ENCODE data around the gene SHFL. TPM values are rescaled to one million over a fixed set of nuclear protein-coding genes. Genes with fewer than 3 reads are reported as not detected.

Gene SHFL
- total and polyA plus RNA-seq, 2 of the 8 experiments (the other 6 are each of a cell fraction or from before 2014, with no cell fraction given) = 25.3 to 37.1 TPM

DNA sequence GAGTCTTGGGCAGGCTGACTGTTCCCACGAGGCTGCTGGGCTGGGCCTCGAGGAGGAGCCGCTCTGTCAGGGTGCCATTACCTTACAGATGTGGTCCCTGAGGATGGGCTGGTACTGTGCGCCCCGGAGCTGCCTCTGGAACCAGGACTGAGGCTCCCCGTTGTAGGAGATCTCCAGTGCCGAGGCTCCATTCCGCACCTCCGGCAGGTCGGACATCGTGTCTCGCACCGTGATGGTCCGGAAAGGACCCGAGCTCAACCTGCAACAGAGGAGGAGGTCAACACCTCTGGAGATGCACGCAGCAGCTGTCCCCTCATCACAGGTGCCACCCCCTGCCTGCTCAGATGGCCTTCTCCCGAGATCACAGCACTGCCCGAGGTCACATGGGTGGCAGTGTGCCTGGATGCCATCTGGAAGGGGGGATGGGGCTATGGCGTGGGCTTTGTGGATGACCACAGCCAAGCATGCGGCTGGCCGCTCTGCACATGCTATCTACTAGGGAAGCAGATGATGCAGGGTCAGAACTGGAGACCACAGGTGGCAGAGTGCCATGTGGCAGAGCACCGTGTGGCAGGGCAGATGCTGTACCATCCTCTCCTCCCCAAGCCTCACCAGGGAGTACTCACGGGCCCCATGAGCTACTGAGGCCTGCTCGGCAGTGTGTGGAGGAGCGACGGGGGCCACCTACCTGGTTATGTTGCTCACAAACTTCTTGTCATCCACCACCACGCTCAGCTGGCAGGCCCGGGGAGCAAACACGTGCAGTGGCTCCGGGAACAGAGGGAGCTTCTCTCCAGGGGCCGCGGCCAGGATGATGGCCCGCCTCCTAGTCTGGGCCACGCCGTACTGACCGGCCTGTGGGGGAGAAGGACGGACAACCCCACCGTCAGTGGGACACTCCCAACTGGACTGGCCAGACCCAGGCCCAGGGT is 51.9 kb downstream of the SHFL start:
- H3K4ac ChIP-seq (replicated peaks; ENCODE audit: insufficient read length, low read depth, low read length) = no peak overlapping the region
- H3K23me2 ChIP-seq (ENCODE audit: low read depth, low read length) = no peaks in the 10 kb centered on the region
- H4K5ac ChIP-seq (ENCODE audit: insufficient read length, low read depth, low read length) = no peak overlapping the region
- TF ChIP-seq ZNF274 (IDR thresholded peaks at IDR 0.05; ENCODE audit: borderline replicate concordance, extremely low read depth, low read length) (no peak), POLR2AphosphoS5 (IDR thresholded peaks at IDR 0.05; ENCODE audit: low read depth, low read length) (peak; percentile 35; the same call in 1 of the 2 replicates)
- FAIRE-seq (no peak), DNase-seq (ENCODE audit: low read depth in 1 of 2, low spot score in 2 of 2) (no peak)
- no peaks in the 10 kb centered on the region for H3K79me1 ChIP-seq (ENCODE audit: low read depth, low read length)
- H3K9me3 ChIP-seq (ENCODE audit: insufficient read depth in 2 of 2, low read depth in 1 of 2, low read length in 1 of 2) = no peaks in the 10 kb centered on the region
- H3K4me1 ChIP-seq (replicated peaks in 1 of 4; ENCODE audit: control insufficient read depth in 3 of 4, insufficient read depth in 4 of 4, low read length in 3 of 4) = no peaks in the 10 kb centered on the region
- no peak overlapping the region for H3K4me3 ChIP-seq (ENCODE audit: extremely low read depth in 1 of 4, insufficient read depth in 2 of 4, low read depth in 3 of 4, low read length in 4 of 4)
- no peak overlapping the region for H2AK5ac ChIP-seq (ENCODE audit: low read depth, low read length)
- no peaks in the 10 kb centered on the region for H3K79me2 ChIP-seq (ENCODE audit: control insufficient read depth in 1 of 2, insufficient read depth in 2 of 2, low read length in 2 of 2)
- H4K8ac ChIP-seq (ENCODE audit: extremely low read depth, insufficient read depth, low read length) = peak overlapping the region; percentile 57; the same call in 1 of the 2 replicates
- CTCF ChIA-PET (ENCODE audit: partially characterized antibody) = interaction anchor here (0.6 to 1.6 kb wide), 5 partner anchors 18 to 302 kb away, joined by 3 to 4 read pairs (median 3); partner anchors contain the start of gene ICAM1
- H2BK20ac ChIP-seq (ENCODE audit: low read length) = no peak overlapping the region
- no peak overlapping the region for H3K9ac ChIP-seq (replicated peaks in 1 of 4; ENCODE audit: extremely low read depth in 1 of 4, low read depth in 3 of 4, low read length in 3 of 4)
- H2BK120ac ChIP-seq (replicated peaks; ENCODE audit: low read depth, low read length) = no peak overlapping the region
- H3K27me3 ChIP-seq (replicated peaks in 1 of 4; ENCODE audit: control insufficient read depth in 3 of 4, extremely low read depth in 1 of 4, insufficient read depth in 3 of 4, low read length in 3 of 4) = no peaks in the 10 kb centered on the region
- no peak overlapping the region for H3K27ac ChIP-seq (ENCODE audit: low read depth, low read length)
- WGBS, 2 experiments (ENCODE audit: extremely low coverage in 1 of 2, insufficient coverage in 1 of 2, insufficient read length in 1 of 2, insufficient replicate concordance in 2 of 2, low coverage in 1 of 2, low lambda C conversion rate in 2 of 2, missing lambda C conversion rate in 1 of 2) = 96% methylated on average over 38 of the region's 38 CpGs; no CpG with 5 or more reads in 1 of the 2 experiments
- H2AFZ ChIP-seq (ENCODE audit: low read length) = no peak overlapping the region
- H3K56ac ChIP-seq (replicated peaks; ENCODE audit: insufficient read length, low read depth, low read length) = no peak overlapping the region
- no peak overlapping the region for H3K18ac ChIP-seq (ENCODE audit: extremely low read depth, low read length)
- H3K4me2 ChIP-seq (ENCODE audit: insufficient read depth in 1 of 2, low read depth in 2 of 2, low read length in 2 of 2) = no peak overlapping the region
- H2BK5ac ChIP-seq (ENCODE audit: low read depth, low read length) = no peak overlapping the region
- H3K23ac ChIP-seq (ENCODE audit: insufficient read length) = no peak overlapping the region
- H2BK12ac ChIP-seq (ENCODE audit: low read depth, low read length) = no peak overlapping the region
- no peak overlapping the region for H4K91ac ChIP-seq (replicated peaks; ENCODE audit: insufficient read length, low read length)
- no peak overlapping the region for H3K14ac ChIP-seq (ENCODE audit: insufficient read length)
- H4K20me1 ChIP-seq (replicated peaks in 1 of 2; ENCODE audit: control insufficient read depth in 1 of 2, insufficient read depth in 2 of 2, low read length in 2 of 2) = peaks cover 6 to 27% of the 10 kb centered on the region in 2 experiments
- H3K36me3 ChIP-seq (ENCODE audit: control insufficient read depth in 2 of 4, insufficient read depth in 4 of 4, low read length in 3 of 4) = peaks cover 53 to 98% (median 82%) of the 10 kb centered on the region in 4 experiments
- POLR2A ChIA-PET (ENCODE audit: partially characterized antibody) = interaction anchor here (2.4 to 29.1 kb wide), 2 partner anchors 18 to 28 kb away, joined by 6 to 412 read pairs; partner anchors contain the start of genes ANGPTL6, EIF3G, P2RY11 and PPAN
- no peak overlapping the region for H2BK15ac ChIP-seq (ENCODE audit: low read length)
